SU-DHL-6 (cell line): ENCODE measurements around the gene DGKB.

Experiments
- H2AFZ ChIP-seq: fragments of 200-600 bp; sonication (generic); 2 replicates; pipeline ENCODE4 v1.6.1; 2014; ENCODE audit warnings: low read depth, mild to moderate bottlenecking, moderate library complexity, mixed read lengths, antibody characterized with exemption, low read length; ENCODE audit not compliant: severe bottlenecking
- H3F3A ChIP-seq: fragments of 200-600 bp; shearing (Covaris generic); 2 replicates; pipeline ENCODE4 v1.6.0; 2016; ENCODE audit warnings: antibody characterized with exemption, mild to moderate bottlenecking; ENCODE audit not compliant: insufficient read depth
- H3K27ac ChIP-seq: fragments of 200-600 bp; sonication (generic); 2 replicates; pipeline ENCODE4 v1.5.1; 2016; ENCODE audit warnings: low read depth, mild to moderate bottlenecking, low read length, moderate library complexity, mixed read lengths
- H3K27me3 ChIP-seq: fragments of 200-600 bp; sonication (generic), shearing (Covaris generic); 2 replicates; pipeline ENCODE4 v1.6.0; 2014; ENCODE audit warnings: mild to moderate bottlenecking, low read length
- H3K36me3 ChIP-seq: fragments of 200-600 bp; sonication (generic); 2 replicates; pipeline ENCODE4 v1.6.1; 2014; ENCODE audit warnings: mild to moderate bottlenecking, low read length, mixed read lengths
- H3K4me2 ChIP-seq: fragments of 300-600, 200-600 bp; shearing (Covaris generic), sonication (generic); 2 replicates; pipeline ENCODE4 v1.6.0; 2014; ENCODE audit warnings: low read length, low read depth, mild to moderate bottlenecking; ENCODE audit not compliant: poor library complexity, severe bottlenecking
- H3K4me3 ChIP-seq: fragments of 200-600 bp; sonication (generic); 2 replicates; pipeline ENCODE4 v1.5.1; 2014; ENCODE audit warnings: antibody characterized with exemption, low read length, mild to moderate bottlenecking, mixed read lengths; ENCODE audit not compliant: insufficient read depth, poor library complexity, severe bottlenecking
- H3K79me2 ChIP-seq: fragments of 200-600 bp; sonication (generic); 2 replicates; pipeline ENCODE4 v1.6.1; 2014; ENCODE audit warnings: mild to moderate bottlenecking, low read length, moderate library complexity; ENCODE audit not compliant: insufficient read depth
- H3K9ac ChIP-seq: fragments of 200-600 bp; sonication (generic); 2 replicates; pipeline ENCODE4 v1.7.0; 2014; ENCODE audit warnings: mild to moderate bottlenecking, low read length
- H3K9me2 ChIP-seq: fragments of 200-600 bp; sonication (generic); replicated peaks from 2 replicates; pipeline ENCODE4 v1.6.1; 2014; ENCODE audit warnings: low read length; ENCODE audit not compliant: insufficient read depth
- H3K9me3 ChIP-seq: fragments of 200-600 bp; sonication (generic); 2 replicates; pipeline ENCODE4 v1.6.1; 2014; ENCODE audit warnings: low read length, mixed read lengths; ENCODE audit not compliant: insufficient read depth
- H4K20me1 ChIP-seq: fragments of 200-600 bp; sonication (generic); 2 replicates; pipeline ENCODE4 v1.6.1; 2014; ENCODE audit warnings: low read depth, mild to moderate bottlenecking, antibody characterized with exemption, low read length, moderate library complexity, mixed read lengths
- CTCF ChIP-seq: fragments of 200-600 bp; sonication (generic); IDR thresholded peaks from one replicate; pipeline ENCODE4 v1.5.1; 2017; ENCODE audit warnings: antibody characterized with exemption, mild to moderate bottlenecking, low read length, moderate library complexity; ENCODE audit not compliant: insufficient read depth, poor library complexity, severe bottlenecking
- EZH2phosphoT487 ChIP-seq: fragments of 200-600 bp; sonication (generic), shearing (Covaris generic); conservative IDR thresholded peaks from 2 replicates; pipeline ENCODE4 v1.6.1; 2018; ENCODE audit warnings: mild to moderate bottlenecking, antibody characterized with exemption, low read length, moderate library complexity, mixed read lengths

DGKB gene

GRCh38 chr7:14487701-14488395 lies 414.7 kb downstream of the DGKB start:
- Histone ChIP-seq H3K9me2 (no peaks in the 10 kb centered on the region), H3K9me3 (no peaks in the 10 kb centered on the region), H3K9ac (no peak overlapping the region), H2AFZ (no peak overlapping the region), H3K4me2 (no peak overlapping the region), H3F3A (no peaks in the 10 kb centered on the region), H3K4me3 (no peak overlapping the region), H3K27ac (no peak overlapping the region), H3K36me3 (no peaks in the 10 kb centered on the region), H3K27me3 (no peaks in the 10 kb centered on the region), H4K20me1 (no peaks in the 10 kb centered on the region), H3K79me2 (no peaks in the 10 kb centered on the region)
- TF ChIP-seq CTCF (no peak), EZH2phosphoT487 (no peak)

- Histone ChIP-seq H3K79me2 (no peaks in the 10 kb centered on the region), H3F3A (no peaks in the 10 kb centered on the region), H4K20me1 (no peaks in the 10 kb centered on the region), H3K4me2 (no peak overlapping the region), H3K4me3 (no peak overlapping the region), H3K27ac (no peak overlapping the region), H3K36me3 (no peaks in the 10 kb centered on the region), H3K27me3 (no peaks in the 10 kb centered on the region), H2AFZ (no peak overlapping the region), H3K9ac (no peak overlapping the region), H3K9me2 (no peaks in the 10 kb centered on the region), H3K9me3 (no peaks in the 10 kb centered on the region)
- no peak for TF ChIP-seq CTCF
- no peak for TF ChIP-seq EZH2phosphoT487
Measured at GRCh38 chr7:14483663-14484062, 418.9 kb downstream of the DGKB start.

- Histone ChIP-seq H3K9ac (no peak overlapping the region), H3K9me3 (no peaks in the 10 kb centered on the region), H3K36me3 (no peaks in the 10 kb centered on the region), H3K4me2 (no peak overlapping the region), H3F3A (no peaks in the 10 kb centered on the region), H3K27me3 (no peaks in the 10 kb centered on the region), H3K79me2 (no peaks in the 10 kb centered on the region), H4K20me1 (no peaks in the 10 kb centered on the region), H3K9me2 (no peaks in the 10 kb centered on the region), H2AFZ (no peak overlapping the region), H3K4me3 (no peak overlapping the region), H3K27ac (no peak overlapping the region)
- TF ChIP-seq CTCF (no peak), EZH2phosphoT487 (no peak)
Measured at GRCh38 chr7:14480281-14480680, 422.3 kb downstream of the DGKB start.
